ENCODE data around the gene PROSER2. TPM values are rescaled to one million over a fixed set of nuclear protein-coding genes. Genes with fewer than 3 reads are reported as not detected.

PROSER2 gene
- total and polyA plus RNA-seq, 9 of the 15 experiments (the other 6 are each of a cell fraction or from before 2014, with no cell fraction given) = 0.62 to 14.8 (median 2.9) TPM

- peak in 1 of 2 experiments; percentile 82; a peak in 2 of 4 replicates for TF ChIP-seq ZNF639 (CRISPR knock-in tag; conservative IDR thresholded peaks at IDR 0.05 in 1 of 2, IDR thresholded peaks at IDR 0.05 in 1 of 2)
- peak; percentile 52 for TF ChIP-seq ARID4B (CRISPR knock-in tag; IDR thresholded peaks at IDR 0.05)
- TF ChIP-seq TRIM24 (IDR thresholded peaks at IDR 0.05) = peak; percentile 52 to 79
- no peak for TF ChIP-seq NELFE (IDR thresholded peaks at IDR 0.05; ENCODE audit: insufficient read depth, insufficient read length)
- peak; percentile 71; the same call in 1 of the 2 replicates for TF ChIP-seq HDAC8 (tag; IDR thresholded peaks at IDR 0.05)
- TF ChIP-seq SP1 (CRISPR knock-in tag; IDR thresholded peaks at IDR 0.05) = peak; percentile 81
- TF ChIP-seq NFIC (IDR thresholded peaks at IDR 0.05) = peak; percentile 97
- no peak for TF ChIP-seq PCBP2 (IDR thresholded peaks at IDR 0.05; ENCODE audit: low read depth, low read length, poor library complexity, severe bottlenecking)
- peak; percentile 89; the same call in 1 of the 2 replicates for TF ChIP-seq PML (IDR thresholded peaks at IDR 0.05; ENCODE audit: low read length)
- no peak for TF ChIP-seq RBM17 (IDR thresholded peaks at IDR 0.05; ENCODE audit: borderline replicate concordance, low read depth, low read length)
- no peak for TF ChIP-seq HNRNPUL1 (IDR thresholded peaks at IDR 0.05; ENCODE audit: low read length)
- 0 out of 2 replicates have a peak, but pooled peaks have one; percentile 33 for TF ChIP-seq TRIM25 (IDR thresholded peaks at IDR 0.05; ENCODE audit: borderline replicate concordance)
- peak; percentile 78; the same call in 1 of the 2 replicates for TF ChIP-seq ZBTB9 (CRISPR knock-in tag; IDR thresholded peaks at IDR 0.05)
- peak; percentile 91 for TF ChIP-seq ZNF584 (CRISPR knock-in tag; IDR thresholded peaks at IDR 0.05; ENCODE audit: low read depth)
- TF ChIP-seq HDAC1 (IDR thresholded peaks at IDR 0.05) = peak in 1 of 2 experiments; percentile 62; a peak in 1 of 4 replicates
- no peak for TF ChIP-seq ZNF77 (CRISPR knock-in tag; IDR thresholded peaks at IDR 0.05)
- TF ChIP-seq SIX5 (IDR thresholded peaks at IDR 0.05; ENCODE audit: borderline replicate concordance in 1 of 2, insufficient read depth in 1 of 2, low read depth in 1 of 2, low read length in 2 of 2) = no peak
- no peak for TF ChIP-seq ZNF436 (CRISPR knock-in tag; IDR thresholded peaks at IDR 0.05)
Measured at GRCh38 chr10:11898372-11899066, 75.4 kb downstream of the PROSER2 start (continued).
